GM23338 (cell line): ENCODE data around the gene TNNT2. TPM values are rescaled to one million over a fixed set of nuclear protein-coding genes. Genes with fewer than 3 reads are reported as not detected.
A peak's percentile ranks its signal among the peaks of the same experiment; 100 is the strongest.

ENCODE experiments used
- ATAC-seq: fragments of 200-7000 bp; cut with Tn5 transposase; 3 replicates; pipeline ENCODE4 v1.9.1; 2020
- DNase-seq: peaks from one replicate; pipeline ENCODE4 v3.0.0-alpha.2; 2015; ENCODE audit warnings: low spot score
- H2AFZ ChIP-seq: fragments of 200-600 bp; sonication (generic); 2 replicates; pipeline ENCODE4 v1.8.0; 2016; ENCODE audit warnings: antibody characterized with exemption, mild to moderate bottlenecking, moderate library complexity
- H3F3A ChIP-seq: fragments of 200-600 bp; sonication (generic); replicated peaks from 2 replicates; pipeline ENCODE4 v1.8.0; 2017; ENCODE audit warnings: antibody characterized with exemption, mixed run types, low read depth
- H3K27ac ChIP-seq: fragments of 200-600 bp; sonication (generic); 2 replicates; pipeline ENCODE4 v1.6.1; 2016; ENCODE audit warnings: low read depth
- H3K27me3 ChIP-seq: fragments of 200-600 bp; sonication (generic); 2 replicates; pipeline ENCODE4 v1.8.0; 2016; ENCODE audit warnings: mild to moderate bottlenecking, mixed run types, moderate library complexity; ENCODE audit not compliant: insufficient read depth
- H3K36me3 ChIP-seq: fragments of 200-600 bp; sonication (generic); 2 replicates; pipeline ENCODE4 v1.8.0; 2016; ENCODE audit warnings: mild to moderate bottlenecking; ENCODE audit not compliant: insufficient read depth
- H3K4me1 ChIP-seq: fragments of 200-600 bp; sonication (generic); 2 replicates; pipeline ENCODE4 v1.8.0; 2016; ENCODE audit warnings: mild to moderate bottlenecking, moderate library complexity; ENCODE audit not compliant: insufficient read depth
- H3K4me2 ChIP-seq: fragments of 200-600 bp; sonication (generic); 2 replicates; pipeline ENCODE4 v1.7.1; 2017; ENCODE audit warnings: mixed run types
- H3K4me3 ChIP-seq: fragments of 200-600 bp; sonication (generic); 2 replicates; pipeline ENCODE4 v1.6.1; 2016; ENCODE audit warnings: mixed run types
- H3K79me2 ChIP-seq: fragments of 200-600 bp; sonication (generic); replicated peaks from 2 replicates; pipeline ENCODE4 v1.8.0; 2017; ENCODE audit warnings: mild to moderate bottlenecking; ENCODE audit not compliant: insufficient read depth
- H3K9me2 ChIP-seq: fragments of 200-600 bp; sonication (generic); 2 replicates; pipeline ENCODE4 v1.8.0; 2017; ENCODE audit not compliant: insufficient read depth
- H4K20me1 ChIP-seq: fragments of 200-600 bp; sonication (generic); replicated peaks from 2 replicates; pipeline ENCODE4 v1.8.0; 2017; ENCODE audit warnings: mild to moderate bottlenecking; ENCODE audit not compliant: insufficient read depth
- H3K27ac Mint-ChIP-seq: 2 replicates; pipeline ENCODE4 v1.8.0; 2020; ENCODE audit warnings: inconsistent platforms, mild to moderate bottlenecking, moderate library complexity, mixed read lengths
- H3K27me3 Mint-ChIP-seq: 3 replicates; pipeline ENCODE4 v1.8.0; 2022; ENCODE audit warnings: low read depth, mild to moderate bottlenecking, moderate library complexity, mixed read lengths, inconsistent platforms; ENCODE audit not compliant: insufficient read depth, poor library complexity
- H3K36me3 Mint-ChIP-seq: 3 replicates; pipeline ENCODE4 v1.8.0; 2021; ENCODE audit warnings: low read depth, mild to moderate bottlenecking, inconsistent platforms, moderate library complexity, mixed read lengths
- H3K4me1 Mint-ChIP-seq: 3 replicates; pipeline ENCODE4 v1.8.0; 2020; ENCODE audit warnings: mild to moderate bottlenecking, inconsistent platforms, mixed read lengths
- H3K4me3 Mint-ChIP-seq: 3 replicates; pipeline ENCODE4 v1.8.0; 2021; ENCODE audit warnings: moderate library complexity, mild to moderate bottlenecking, inconsistent platforms, mixed read lengths
- H3K9me3 Mint-ChIP-seq: 3 replicates; pipeline ENCODE4 v1.8.0; 2020; ENCODE audit warnings: moderate library complexity, mild to moderate bottlenecking, inconsistent platforms, mixed read lengths
- CREB1 ChIP-seq: fragments of 250-450 bp; sonication (Bioruptor Pico); IDR thresholded peaks from 2 replicates; pipeline ENCODE4 v1.5.0; 2020; ENCODE audit warnings: low read depth, mild to moderate bottlenecking, moderate library complexity
- EZH2 ChIP-seq: fragments of 200-600 bp; sonication (generic); IDR thresholded peaks from one replicate; pipeline ENCODE4 v1.8.0; 2017; ENCODE audit warnings: antibody characterized with exemption, mild to moderate bottlenecking, low read depth; ENCODE audit not compliant: unreplicated experiment
- EZH2phosphoT487 ChIP-seq: fragments of 200-600 bp; sonication (generic); IDR thresholded peaks from one replicate; pipeline ENCODE4 v1.8.1; 2018; ENCODE audit warnings: antibody characterized with exemption; ENCODE audit not compliant: unreplicated experiment
- NANOG ChIP-seq: IDR thresholded peaks from 2 replicates; pipeline ENCODE4 v1.6.1; 2016; ENCODE audit warnings: antibody characterized with exemption, borderline replicate concordance
- ZNF114 ChIP-seq: fragments of 250-450 bp; sonication (Bioruptor Pico); IDR thresholded peaks from 2 replicates; pipeline ENCODE4 v1.5.0; 2020; ENCODE audit warnings: mild to moderate bottlenecking, moderate library complexity
- ZNF331 ChIP-seq: fragments of 250-450 bp; sonication (Bioruptor Pico); IDR thresholded peaks from 2 replicates; pipeline ENCODE4 v1.5.0; 2020; ENCODE audit warnings: low read depth, mild to moderate bottlenecking, moderate library complexity
- long read RNA-seq: library from polyadenylated mRNA; unstranded; transcript quantifications from one replicate; pipeline ENCODE4 v2.0.0, GENCODE V29; 2020; ENCODE audit not compliant: unreplicated experiment
- polyA plus RNA-seq: library from polyadenylated mRNA; unstranded; fragments of >200 nt; fragmentation: Nextera tagmentation; extraction: Ambion mirVana; gene quantifications from 2 replicates; pipeline ENCODE4 v1.2.1, GENCODE V29; 2016
- total RNA-seq: library from RNA; depleted of rRNA; stranded (reverse); fragments of >200 nt; shearing (Covaris generic); gene quantifications from 2 replicates; pipeline ENCODE4 v1.2.3, GENCODE V29; 2014; rRNA removed
- TF ChIP-seq, protein P1 (sequence below): IDR thresholded peaks from 2 replicates; pipeline ENCODE4 v1.6.1; 2016; ENCODE audit warnings: antibody characterized with exemption
- TF ChIP-seq, protein P2 (sequence below): fragments of 250-450 bp; sonication (Bioruptor Pico); IDR thresholded peaks from 2 replicates; pipeline ENCODE4 v1.5.0; 2020; ENCODE audit warnings: mild to moderate bottlenecking, moderate library complexity
- TF ChIP-seq, protein P3 (sequence below): IDR thresholded peaks from one replicate; pipeline ENCODE4 v1.6.1; 2018; ENCODE audit warnings: antibody characterized with exemption; ENCODE audit not compliant: unreplicated experiment

The TNNT2 gene
- 4.5 and 7.5 TPM in 2 replicates for total RNA-seq
- polyA plus RNA-seq: 19.1 and 25.3 TPM in 2 replicates
- long read RNA-seq, partial matches to known transcripts: 1 of 1 reads
- long read RNA-seq, other reads (novel, unspliced or antisense): 0 of 1 reads

DNA sequence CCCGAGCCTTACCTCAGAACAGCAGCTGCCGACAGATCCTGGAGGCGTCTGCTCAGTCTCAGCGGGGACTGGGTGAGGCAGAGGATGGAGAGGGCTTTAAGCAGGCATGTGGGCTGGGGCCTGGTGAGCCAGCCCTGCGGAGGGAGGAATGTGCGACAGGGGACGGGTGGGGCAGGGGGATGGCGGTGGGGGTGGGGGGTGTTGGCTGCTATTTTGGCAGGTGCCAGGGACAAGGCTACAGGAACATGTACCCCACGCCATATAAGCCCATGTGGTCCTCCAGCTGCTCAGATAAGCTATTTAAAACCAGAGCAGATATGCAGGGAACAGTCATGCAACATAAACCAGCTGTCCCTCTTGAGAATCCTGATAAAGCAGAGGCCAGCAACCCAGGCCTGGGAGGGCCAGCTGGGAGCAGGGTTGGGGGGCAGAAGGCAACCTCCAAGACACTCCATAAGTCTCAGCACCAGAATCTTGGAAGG is at the start of gene TNNT2:
Gene TNNT2 (minus strand): TSS at position 70 of the 482 bp plus-strand sequence. CDS start 4,426 bp downstream, outside the sequence.
- peaks cover 3% of the 10 kb centered on the region; the same call in 1 of the 3 replicates for H3K36me3 Mint-ChIP-seq
- peak within 1 kb of the TSS; percentile 62 for H3K4me2 ChIP-seq

More for the DNA sequence above, at the start of gene TNNT2:
- H3F3A ChIP-seq: peaks cover 15% of the 10 kb centered on the region; the same call in 1 of the 2 replicates
- peaks cover 37% of the 10 kb centered on the region for H3K4me1 ChIP-seq
- H3K79me2 ChIP-seq: no peaks in the 10 kb centered on the region
- Mint-ChIP-seq H3K4me3 (peak within 1 kb of the TSS; percentile 64), H3K27ac (peak within 1 kb of the TSS; percentile 98), H3K4me1 (peaks cover 57% of the 10 kb centered on the region), H3K9me3 (no peaks in the 10 kb centered on the region), H3K27me3 (peaks cover 16% of the 10 kb centered on the region)
- H3K9me2 ChIP-seq: 0 out of 2 replicates have a peak, but pooled peaks cover 7% of the 10 kb centered on the region
- ATAC-seq (peak; percentile 2), DNase-seq (no peak)
- no peaks in the 10 kb centered on the region for H4K20me1 ChIP-seq
- no peak within 1 kb of the TSS for H2AFZ ChIP-seq
- peak within 1 kb of the TSS; percentile 20 for H3K4me3 ChIP-seq
- no peaks in the 10 kb centered on the region for H3K36me3 ChIP-seq
- H3K27ac ChIP-seq: peak within 1 kb of the TSS; percentile 98
- TF ChIP-seq, protein P1, sequence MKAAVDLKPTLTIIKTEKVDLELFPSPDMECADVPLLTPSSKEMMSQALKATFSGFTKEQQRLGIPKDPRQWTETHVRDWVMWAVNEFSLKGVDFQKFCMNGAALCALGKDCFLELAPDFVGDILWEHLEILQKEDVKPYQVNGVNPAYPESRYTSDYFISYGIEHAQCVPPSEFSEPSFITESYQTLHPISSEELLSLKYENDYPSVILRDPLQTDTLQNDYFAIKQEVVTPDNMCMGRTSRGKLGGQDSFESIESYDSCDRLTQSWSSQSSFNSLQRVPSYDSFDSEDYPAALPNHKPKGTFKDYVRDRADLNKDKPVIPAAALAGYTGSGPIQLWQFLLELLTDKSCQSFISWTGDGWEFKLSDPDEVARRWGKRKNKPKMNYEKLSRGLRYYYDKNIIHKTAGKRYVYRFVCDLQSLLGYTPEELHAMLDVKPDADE: no peak
- TF ChIP-seq EZH2 (no peak), CREB1 (CRISPR knock-in tag) (no peak), ZNF114 (CRISPR knock-in tag) (no peak), EZH2phosphoT487 (no peak), ZNF331 (CRISPR knock-in tag) (no peak), NANOG (no peak)
- TF ChIP-seq, protein P2, sequence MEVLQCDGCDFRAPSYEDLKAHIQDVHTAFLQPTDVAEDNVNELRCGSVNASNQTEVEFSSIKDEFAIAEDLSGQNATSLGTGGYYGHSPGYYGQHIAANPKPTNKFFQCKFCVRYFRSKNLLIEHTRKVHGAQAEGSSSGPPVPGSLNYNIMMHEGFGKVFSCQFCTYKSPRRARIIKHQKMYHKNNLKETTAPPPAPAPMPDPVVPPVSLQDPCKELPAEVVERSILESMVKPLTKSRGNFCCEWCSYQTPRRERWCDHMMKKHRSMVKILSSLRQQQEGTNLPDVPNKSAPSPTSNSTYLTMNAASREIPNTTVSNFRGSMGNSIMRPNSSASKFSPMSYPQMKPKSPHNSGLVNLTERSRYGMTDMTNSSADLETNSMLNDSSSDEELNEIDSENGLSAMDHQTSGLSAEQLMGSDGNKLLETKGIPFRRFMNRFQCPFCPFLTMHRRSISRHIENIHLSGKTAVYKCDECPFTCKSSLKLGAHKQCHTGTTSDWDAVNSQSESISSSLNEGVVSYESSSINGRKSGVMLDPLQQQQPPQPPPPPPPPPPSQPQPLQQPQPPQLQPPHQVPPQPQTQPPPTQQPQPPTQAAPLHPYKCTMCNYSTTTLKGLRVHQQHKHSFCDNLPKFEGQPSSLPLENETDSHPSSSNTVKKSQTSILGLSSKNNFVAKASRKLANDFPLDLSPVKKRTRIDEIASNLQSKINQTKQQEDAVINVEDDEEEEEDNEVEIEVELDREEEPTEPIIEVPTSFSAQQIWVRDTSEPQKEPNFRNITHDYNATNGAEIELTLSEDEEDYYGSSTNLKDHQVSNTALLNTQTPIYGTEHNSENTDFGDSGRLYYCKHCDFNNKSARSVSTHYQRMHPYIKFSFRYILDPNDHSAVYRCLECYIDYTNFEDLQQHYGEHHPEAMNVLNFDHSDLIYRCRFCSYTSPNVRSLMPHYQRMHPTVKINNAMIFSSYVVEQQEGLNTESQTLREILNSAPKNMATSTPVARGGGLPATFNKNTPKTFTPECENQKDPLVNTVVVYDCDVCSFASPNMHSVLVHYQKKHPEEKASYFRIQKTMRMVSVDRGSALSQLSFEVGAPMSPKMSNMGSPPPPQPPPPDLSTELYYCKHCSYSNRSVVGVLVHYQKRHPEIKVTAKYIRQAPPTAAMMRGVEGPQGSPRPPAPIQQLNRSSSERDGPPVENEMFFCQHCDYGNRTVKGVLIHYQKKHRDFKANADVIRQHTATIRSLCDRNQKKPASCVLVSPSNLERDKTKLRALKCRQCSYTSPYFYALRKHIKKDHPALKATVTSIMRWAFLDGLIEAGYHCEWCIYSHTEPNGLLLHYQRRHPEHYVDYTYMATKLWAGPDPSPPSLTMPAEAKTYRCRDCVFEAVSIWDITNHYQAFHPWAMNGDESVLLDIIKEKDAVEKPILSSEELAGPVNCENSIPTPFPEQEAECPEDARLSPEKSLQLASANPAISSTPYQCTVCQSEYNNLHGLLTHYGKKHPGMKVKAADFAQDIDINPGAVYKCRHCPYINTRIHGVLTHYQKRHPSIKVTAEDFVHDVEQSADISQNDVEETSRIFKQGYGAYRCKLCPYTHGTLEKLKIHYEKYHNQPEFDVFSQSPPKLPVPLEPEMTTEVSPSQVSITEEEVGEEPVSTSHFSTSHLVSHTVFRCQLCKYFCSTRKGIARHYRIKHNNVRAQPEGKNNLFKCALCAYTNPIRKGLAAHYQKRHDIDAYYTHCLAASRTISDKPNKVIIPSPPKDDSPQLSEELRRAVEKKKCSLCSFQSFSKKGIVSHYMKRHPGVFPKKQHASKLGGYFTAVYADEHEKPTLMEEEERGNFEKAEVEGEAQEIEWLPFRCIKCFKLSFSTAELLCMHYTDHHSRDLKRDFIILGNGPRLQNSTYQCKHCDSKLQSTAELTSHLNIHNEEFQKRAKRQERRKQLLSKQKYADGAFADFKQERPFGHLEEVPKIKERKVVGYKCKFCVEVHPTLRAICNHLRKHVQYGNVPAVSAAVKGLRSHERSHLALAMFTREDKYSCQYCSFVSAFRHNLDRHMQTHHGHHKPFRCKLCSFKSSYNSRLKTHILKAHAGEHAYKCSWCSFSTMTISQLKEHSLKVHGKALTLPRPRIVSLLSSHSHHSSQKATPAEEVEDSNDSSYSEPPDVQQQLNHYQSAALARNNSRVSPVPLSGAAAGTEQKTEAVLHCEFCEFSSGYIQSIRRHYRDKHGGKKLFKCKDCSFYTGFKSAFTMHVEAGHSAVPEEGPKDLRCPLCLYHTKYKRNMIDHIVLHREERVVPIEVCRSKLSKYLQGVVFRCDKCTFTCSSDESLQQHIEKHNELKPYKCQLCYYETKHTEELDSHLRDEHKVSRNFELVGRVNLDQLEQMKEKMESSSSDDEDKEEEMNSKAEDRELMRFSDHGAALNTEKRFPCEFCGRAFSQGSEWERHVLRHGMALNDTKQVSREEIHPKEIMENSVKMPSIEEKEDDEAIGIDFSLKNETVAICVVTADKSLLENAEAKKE (CRISPR knock-in tag): no peak
- TF ChIP-seq, protein P3, sequence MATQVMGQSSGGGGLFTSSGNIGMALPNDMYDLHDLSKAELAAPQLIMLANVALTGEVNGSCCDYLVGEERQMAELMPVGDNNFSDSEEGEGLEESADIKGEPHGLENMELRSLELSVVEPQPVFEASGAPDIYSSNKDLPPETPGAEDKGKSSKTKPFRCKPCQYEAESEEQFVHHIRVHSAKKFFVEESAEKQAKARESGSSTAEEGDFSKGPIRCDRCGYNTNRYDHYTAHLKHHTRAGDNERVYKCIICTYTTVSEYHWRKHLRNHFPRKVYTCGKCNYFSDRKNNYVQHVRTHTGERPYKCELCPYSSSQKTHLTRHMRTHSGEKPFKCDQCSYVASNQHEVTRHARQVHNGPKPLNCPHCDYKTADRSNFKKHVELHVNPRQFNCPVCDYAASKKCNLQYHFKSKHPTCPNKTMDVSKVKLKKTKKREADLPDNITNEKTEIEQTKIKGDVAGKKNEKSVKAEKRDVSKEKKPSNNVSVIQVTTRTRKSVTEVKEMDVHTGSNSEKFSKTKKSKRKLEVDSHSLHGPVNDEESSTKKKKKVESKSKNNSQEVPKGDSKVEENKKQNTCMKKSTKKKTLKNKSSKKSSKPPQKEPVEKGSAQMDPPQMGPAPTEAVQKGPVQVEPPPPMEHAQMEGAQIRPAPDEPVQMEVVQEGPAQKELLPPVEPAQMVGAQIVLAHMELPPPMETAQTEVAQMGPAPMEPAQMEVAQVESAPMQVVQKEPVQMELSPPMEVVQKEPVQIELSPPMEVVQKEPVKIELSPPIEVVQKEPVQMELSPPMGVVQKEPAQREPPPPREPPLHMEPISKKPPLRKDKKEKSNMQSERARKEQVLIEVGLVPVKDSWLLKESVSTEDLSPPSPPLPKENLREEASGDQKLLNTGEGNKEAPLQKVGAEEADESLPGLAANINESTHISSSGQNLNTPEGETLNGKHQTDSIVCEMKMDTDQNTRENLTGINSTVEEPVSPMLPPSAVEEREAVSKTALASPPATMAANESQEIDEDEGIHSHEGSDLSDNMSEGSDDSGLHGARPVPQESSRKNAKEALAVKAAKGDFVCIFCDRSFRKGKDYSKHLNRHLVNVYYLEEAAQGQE: no peak
- H3K27me3 ChIP-seq: no peaks in the 10 kb centered on the region
